Activated CD4-positive, alpha-beta T cell treated with anti-CD3 and anti-CD28 coated beads for 48 hours (primary cell): ENCODE results near the gene THOC2.
A peak's percentile ranks its signal among the peaks of the same experiment; 100 is the strongest.
"Not testable (repeated sequence)": the region's sequence is repeated elsewhere in the genome, so short reads cannot be mapped to it uniquely, and the experiment has no call there.

Experiments
- DNase-seq: peaks from one replicate; pipeline ENCODE4 v3.0.0-alpha.2; 2020

THOC2 gene

GRCh38 chrX:123734079-123734478 is 1.2 kb upstream of the THOC2 start:
- DNase-seq, result not testable (repeated sequence)

- peak; percentile 8 for DNase-seq
Observed at GRCh38 chrX:123731987-123732669, 724 bp downstream of the THOC2 start.

GRCh38 chrX:123731258-123731986 is 1.4 kb downstream of the THOC2 start:
- DNase-seq, result peak; percentile 35

GRCh38 chrX:123728554-123728953 is 4.3 kb downstream of the THOC2 start:
- DNase-seq, result no peak

GRCh38 chrX:123728016-123728415 is 4.8 kb downstream of the THOC2 start:
- no peak for DNase-seq

GRCh38 chrX:123722193-123722592 is 10.7 kb downstream of the THOC2 start:
- not testable (repeated sequence) for DNase-seq

GRCh38 chrX:123720486-123720885 is 12.4 kb downstream of the THOC2 start:
- DNase-seq, result no peak

GRCh38 chrX:123713841-123714240 is 19.0 kb downstream of the THOC2 start:
- DNase-seq, result no peak

- no peak for DNase-seq
Observed at GRCh38 chrX:123713434-123713833, 19.4 kb downstream of the THOC2 start.

- not testable (repeated sequence) for DNase-seq
Observed at GRCh38 chrX:123711201-123711600, 21.7 kb downstream of the THOC2 start.

- DNase-seq, result no peak
Observed at GRCh38 chrX:123704781-123705180, 28.1 kb downstream of the THOC2 start.

- no peak for DNase-seq
Observed at GRCh38 chrX:123698979-123699520, 33.8 kb downstream of the THOC2 start.

- DNase-seq, result no peak
Observed at GRCh38 chrX:123696334-123696733, 36.5 kb downstream of the THOC2 start.

GRCh38 chrX:123695242-123695641 is 37.6 kb downstream of the THOC2 start:
- DNase-seq, result no peak

GRCh38 chrX:123691776-123692175 is 41.1 kb downstream of the THOC2 start:
- DNase-seq, result no peak

- DNase-seq, result no peak
Observed at GRCh38 chrX:123688524-123688923, 44.3 kb downstream of the THOC2 start.

GRCh38 chrX:123685232-123685631 is 47.6 kb downstream of the THOC2 start:
- DNase-seq, result no peak

GRCh38 chrX:123682186-123682585 is 50.7 kb downstream of the THOC2 start:
- no peak for DNase-seq

- not testable (repeated sequence) for DNase-seq
Observed at GRCh38 chrX:123679733-123680460, 53.0 kb downstream of the THOC2 start.

- no peak for DNase-seq
Observed at GRCh38 chrX:123675154-123675553, 57.7 kb downstream of the THOC2 start.

GRCh38 chrX:123673813-123674212 is 59.0 kb downstream of the THOC2 start:
- no peak for DNase-seq

GRCh38 chrX:123665197-123665596 is 67.7 kb downstream of the THOC2 start:
- no peak for DNase-seq

GRCh38 chrX:123664467-123665167 is 68.2 kb downstream of the THOC2 start:
- not testable (repeated sequence) for DNase-seq
